Left ventricle myocardium inferior (tissue), 1 donor: ENCODE results near the gene RTL5. TPM values are rescaled to one million over a fixed set of nuclear protein-coding genes. Genes with fewer than 3 reads are reported as not detected.

Experiments
- DNase-seq: peaks from one replicate; pipeline ENCODE4 v3.0.0-alpha.2; 2020
- H3K27ac ChIP-seq: fragments of 200-600 bp; replicated peaks from 2 replicates; pipeline ENCODE4 v1.8.0; 2021
- H3K27me3 ChIP-seq: fragments of 200-600 bp; 2 replicates; pipeline ENCODE4 v1.8.0; 2021; ENCODE audit warnings: low read depth
- H3K36me3 ChIP-seq: fragments of 200-600 bp; 2 replicates; pipeline ENCODE4 v1.8.0; 2021
- H3K4me1 ChIP-seq: fragments of 200-600 bp; 2 replicates; pipeline ENCODE4 v1.8.0; 2021
- H3K4me3 ChIP-seq: fragments of 200-600 bp; 2 replicates; pipeline ENCODE4 v1.8.0; 2021; ENCODE audit warnings: mild to moderate bottlenecking, moderate library complexity
- H3K9me3 ChIP-seq: fragments of 200-600 bp; replicated peaks from 2 replicates; pipeline ENCODE4 v1.8.0; 2021
- CTCF ChIP-seq: fragments of 200-600 bp; IDR thresholded peaks from 2 replicates; pipeline ENCODE4 v1.8.0; 2021; ENCODE audit warnings: antibody characterized with exemption, mild to moderate bottlenecking, borderline replicate concordance
- intact Hi-C: fragments of 100-400 bp; cut with micrococcal nuclease; formaldehyde crosslinking; loops from one replicate; pipeline ENCODE4 v1.11.0; 2022
- total RNA-seq: library from RNA; stranded (reverse); fragmentation: NEBNext Ultra II Directional; extraction: Animal tissue kit (Norgen Biotek cat#: 25700); gene quantifications from one replicate; pipeline ENCODE4 v1.2.1, GENCODE V29; 2021
- donor health status: DM: no; HTN: yes; CAD: no; lungs with severe emphysema.

The RTL5 gene
- total RNA-seq, 1 donor from 2014 or later, result 2.6 TPM

DNA sequence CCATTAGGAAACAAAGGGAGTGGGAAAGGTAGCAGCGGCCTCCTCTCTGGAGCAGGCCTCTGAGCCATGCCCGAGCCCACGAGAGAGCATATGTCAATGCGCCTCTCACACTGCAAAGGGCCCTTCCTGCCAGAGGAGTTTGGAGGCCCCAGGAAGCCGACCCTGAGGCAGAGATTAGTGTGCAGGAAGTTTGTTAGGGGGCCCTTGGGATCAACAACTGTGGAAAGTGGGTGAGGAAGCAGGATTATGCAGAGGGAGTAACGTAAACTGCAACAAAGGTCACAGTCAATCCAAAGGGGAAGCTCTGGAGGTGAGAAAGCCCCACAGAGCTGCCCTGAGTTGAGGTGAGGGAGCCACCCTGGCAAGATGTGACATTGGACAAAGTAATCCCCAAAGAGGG, 17.4 kb downstream of the RTL5 start:
- intact Hi-C loops, result no loop called here
- DNase-seq, result no peak
- Histone ChIP-seq H3K27me3 (no peaks in the 10 kb centered on the region), H3K4me1 (peaks cover 11% of the 10 kb centered on the region), H3K4me3 (no peak overlapping the region), H3K27ac (no peak overlapping the region), H3K36me3 (no peaks in the 10 kb centered on the region), H3K9me3 (no peaks in the 10 kb centered on the region)
- TF ChIP-seq CTCF, result no peak

DNA sequence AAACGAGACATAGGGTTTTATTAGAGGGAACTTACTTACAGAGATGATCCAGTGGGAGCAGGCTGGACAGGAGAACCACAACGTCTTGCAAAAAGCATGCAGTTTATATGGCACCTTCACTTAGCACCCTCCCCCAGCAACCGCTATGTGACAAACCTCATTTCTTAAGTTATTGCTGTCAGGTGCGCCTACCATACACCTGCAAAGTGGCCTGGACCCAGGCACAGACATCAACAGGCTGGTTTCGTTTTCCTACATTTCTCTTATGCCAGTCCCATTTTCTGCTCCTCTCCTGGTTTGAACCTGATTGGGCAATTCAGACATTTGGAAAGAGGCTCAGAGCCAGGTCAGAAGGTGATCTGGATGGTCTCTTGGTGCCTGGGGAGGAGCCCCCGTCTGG, 18.3 kb downstream of the RTL5 start:
- peaks cover 11% of the 10 kb centered on the region for H3K4me1 ChIP-seq
- no peak overlapping the region for H3K4me3 ChIP-seq
- TF ChIP-seq CTCF, result no peak
- H3K27ac ChIP-seq, result no peak overlapping the region
- H3K36me3 ChIP-seq, result no peaks in the 10 kb centered on the region
- no peak for DNase-seq
- intact Hi-C loops, result no loop called here
- no peaks in the 10 kb centered on the region for H3K27me3 ChIP-seq
- no peaks in the 10 kb centered on the region for H3K9me3 ChIP-seq

DNA sequence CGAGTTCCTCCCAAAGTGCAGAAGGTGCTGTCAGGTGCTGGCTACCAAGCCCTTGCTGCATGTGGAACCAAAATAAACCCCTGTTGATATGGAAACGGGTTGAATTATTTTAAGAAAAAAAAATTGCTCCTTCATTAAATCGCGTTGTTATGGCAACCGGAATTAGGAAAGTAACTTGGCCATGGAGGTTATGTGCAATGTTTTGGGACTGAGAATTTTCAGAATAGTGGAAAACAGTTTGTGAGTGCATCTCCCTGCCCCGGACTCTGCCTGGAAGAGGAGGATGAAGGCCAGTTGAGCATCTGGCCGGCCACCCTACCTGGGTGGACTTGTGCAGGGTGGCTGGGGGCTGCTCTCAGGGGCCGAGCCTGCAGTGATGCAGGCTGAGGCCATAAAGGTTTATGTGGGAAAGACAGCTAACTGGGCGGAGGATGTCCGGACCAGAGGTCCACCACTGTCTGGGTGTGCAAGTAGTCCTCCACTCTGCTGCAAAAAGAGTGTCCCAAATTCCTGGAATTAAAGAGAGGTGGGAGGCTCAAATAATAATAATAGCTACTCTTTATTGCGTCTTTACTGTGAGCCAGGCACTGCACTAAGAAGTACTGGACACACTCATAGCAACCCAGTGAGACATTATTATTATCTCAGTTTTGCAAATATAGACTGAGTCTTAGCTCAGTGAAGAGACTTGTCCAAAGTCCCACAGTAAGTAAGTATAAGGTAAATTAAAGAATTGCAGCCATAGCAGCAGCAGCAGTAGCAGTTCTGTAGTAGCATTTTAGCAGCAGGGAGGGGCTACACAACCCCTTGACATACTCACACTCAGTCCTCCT, 20.6 kb downstream of the RTL5 start:
- Histone ChIP-seq H3K27me3 (no peaks in the 10 kb centered on the region), H3K4me3 (no peak overlapping the region), H3K9me3 (no peaks in the 10 kb centered on the region), H3K4me1 (peaks cover 11% of the 10 kb centered on the region), H3K36me3 (no peaks in the 10 kb centered on the region), H3K27ac (no peak overlapping the region)
- intact Hi-C loops, result no loop called here
- DNase-seq, result no peak
- TF ChIP-seq CTCF, result no peak

DNA sequence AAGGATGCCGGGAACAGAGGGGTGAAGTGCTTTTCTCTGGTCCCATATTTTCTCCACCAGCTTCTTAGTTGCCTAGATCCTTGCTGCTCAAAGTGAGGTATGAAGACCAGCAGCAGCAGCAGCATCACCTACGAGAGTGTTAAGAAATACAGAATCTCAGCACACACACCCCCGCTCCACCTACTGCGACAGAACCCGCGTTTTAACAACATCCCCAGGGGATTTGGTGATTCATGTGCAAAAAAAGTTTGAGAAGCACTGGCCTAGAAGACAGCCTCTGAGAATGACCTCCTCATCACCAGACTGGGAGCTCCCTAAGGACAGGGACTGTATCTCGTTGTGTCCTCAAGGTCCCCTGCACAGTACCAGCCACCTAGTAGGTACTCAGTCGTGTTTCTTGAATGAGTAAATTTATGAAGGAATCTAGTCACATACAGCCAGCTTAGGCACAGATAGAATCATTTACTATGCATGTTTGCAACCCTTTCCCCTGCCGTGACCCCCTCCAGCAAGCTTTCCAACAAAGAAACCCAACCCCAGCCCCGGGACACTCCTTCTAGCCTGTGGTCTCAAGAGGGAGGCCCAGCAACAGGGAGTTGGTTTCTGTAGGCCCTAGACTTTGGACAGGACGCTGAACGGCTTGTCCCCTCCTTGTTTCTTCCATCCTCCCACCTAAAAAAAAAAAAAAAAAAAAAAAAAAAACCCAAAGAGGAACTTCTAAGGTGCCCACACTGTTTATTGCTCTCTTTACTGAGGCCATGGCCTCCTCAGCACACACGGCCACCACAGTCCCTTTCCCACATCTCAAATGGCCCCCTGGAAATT, 21.5 kb downstream of the RTL5 start:
- Histone ChIP-seq H3K9me3 (no peaks in the 10 kb centered on the region), H3K4me1 (peaks cover 11% of the 10 kb centered on the region), H3K36me3 (no peaks in the 10 kb centered on the region), H3K27ac (no peak overlapping the region), H3K27me3 (no peaks in the 10 kb centered on the region), H3K4me3 (no peak overlapping the region)
- TF ChIP-seq CTCF, result no peak
- DNase-seq, result no peak
- intact Hi-C loops, result no loop called here

DNA sequence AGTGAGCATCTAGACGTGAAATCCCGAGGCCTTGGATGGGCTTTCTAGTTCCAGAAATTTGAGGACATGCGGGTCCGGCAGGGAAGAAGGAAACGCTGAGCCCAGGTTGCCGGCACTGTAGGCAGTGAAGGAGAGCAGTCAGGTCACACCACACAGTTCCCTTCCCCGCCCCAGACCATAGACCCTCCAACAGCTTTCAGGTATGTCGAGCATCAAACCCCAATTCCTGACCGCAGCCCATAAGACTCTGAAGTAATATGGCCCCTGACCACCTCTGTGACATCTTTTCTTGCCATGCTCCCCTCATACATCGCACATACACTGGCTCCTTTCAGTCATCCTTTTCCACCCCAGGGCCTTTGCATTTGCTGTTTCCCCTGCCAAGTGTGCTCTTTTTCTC, 23.0 kb downstream of the RTL5 start:
- Histone ChIP-seq H3K27ac (no peak overlapping the region), H3K27me3 (no peaks in the 10 kb centered on the region), H3K36me3 (no peaks in the 10 kb centered on the region), H3K4me3 (no peak overlapping the region), H3K9me3 (no peaks in the 10 kb centered on the region), H3K4me1 (peaks cover 2% of the 10 kb centered on the region)
- DNase-seq, result no peak
- no peak for TF ChIP-seq CTCF
- intact Hi-C loops, result no loop called here
